ENCODE results near the gene LCLAT1. TPM values are rescaled to one million over a fixed set of nuclear protein-coding genes. Genes with fewer than 3 reads are reported as not detected.

The LCLAT1 gene
- total RNA-seq, 1 donor from 2014 or later: 29.3 TPM

DNA sequence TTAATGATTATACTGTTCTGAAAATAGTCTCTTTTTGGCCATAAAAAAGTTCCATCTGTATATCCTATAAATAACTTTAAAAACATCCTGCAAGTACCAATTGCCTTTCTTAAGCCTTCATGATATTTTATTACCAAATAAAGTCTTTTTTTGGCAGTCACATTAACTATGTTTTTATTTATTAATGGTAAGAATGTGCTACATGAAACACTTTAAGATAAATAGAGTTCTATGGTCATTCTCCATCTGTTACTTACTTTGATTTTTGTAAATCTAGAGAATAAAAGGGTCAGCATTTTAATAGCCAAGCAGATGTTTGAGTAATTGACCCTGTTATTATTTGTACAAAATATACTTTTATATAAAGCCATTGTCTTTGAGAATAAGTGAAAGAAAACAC lies 52.6 kb downstream of the LCLAT1 start:
- DNase-seq (ENCODE audit: low spot score, unreplicated experiment): no peak
- Mint-ChIP-seq H3K4me1 (ENCODE audit: low read depth) (no peaks in the 10 kb centered on the region), H3K36me3 (ENCODE audit: insufficient read depth) (peaks cover 31% of the 10 kb centered on the region), H3K27ac (no peak overlapping the region), H3K27me3 (no peaks in the 10 kb centered on the region), H3K4me3 (ENCODE audit: low read depth) (no peak overlapping the region), H3K9me3 (ENCODE audit: low read depth) (peaks cover 30% of the 10 kb centered on the region)
- TF ChIP-seq, protein P1, sequence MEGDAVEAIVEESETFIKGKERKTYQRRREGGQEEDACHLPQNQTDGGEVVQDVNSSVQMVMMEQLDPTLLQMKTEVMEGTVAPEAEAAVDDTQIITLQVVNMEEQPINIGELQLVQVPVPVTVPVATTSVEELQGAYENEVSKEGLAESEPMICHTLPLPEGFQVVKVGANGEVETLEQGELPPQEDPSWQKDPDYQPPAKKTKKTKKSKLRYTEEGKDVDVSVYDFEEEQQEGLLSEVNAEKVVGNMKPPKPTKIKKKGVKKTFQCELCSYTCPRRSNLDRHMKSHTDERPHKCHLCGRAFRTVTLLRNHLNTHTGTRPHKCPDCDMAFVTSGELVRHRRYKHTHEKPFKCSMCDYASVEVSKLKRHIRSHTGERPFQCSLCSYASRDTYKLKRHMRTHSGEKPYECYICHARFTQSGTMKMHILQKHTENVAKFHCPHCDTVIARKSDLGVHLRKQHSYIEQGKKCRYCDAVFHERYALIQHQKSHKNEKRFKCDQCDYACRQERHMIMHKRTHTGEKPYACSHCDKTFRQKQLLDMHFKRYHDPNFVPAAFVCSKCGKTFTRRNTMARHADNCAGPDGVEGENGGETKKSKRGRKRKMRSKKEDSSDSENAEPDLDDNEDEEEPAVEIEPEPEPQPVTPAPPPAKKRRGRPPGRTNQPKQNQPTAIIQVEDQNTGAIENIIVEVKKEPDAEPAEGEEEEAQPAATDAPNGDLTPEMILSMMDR (IDR thresholded peaks at IDR 0.05; ENCODE audit: unreplicated experiment): no peak

DNA sequence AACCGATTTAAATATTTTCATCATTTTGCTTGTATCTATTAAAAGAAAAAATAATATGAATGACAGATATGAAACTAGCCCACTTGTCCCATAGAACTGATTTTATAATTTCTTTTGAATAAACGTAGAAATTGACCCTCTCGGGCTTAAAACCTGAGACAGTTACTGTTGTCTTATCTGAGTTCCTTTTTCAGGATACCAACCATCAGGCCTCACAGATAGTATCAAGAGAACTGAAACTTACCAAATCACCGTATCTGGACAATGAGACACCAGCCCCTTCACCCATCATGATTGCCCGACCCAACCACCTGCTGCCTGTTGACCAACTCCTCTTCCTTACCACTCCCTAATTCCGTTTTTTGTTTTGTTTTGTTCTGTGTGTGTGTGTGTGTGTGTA lies 53.7 kb downstream of the LCLAT1 start:
- H3K4me1 Mint-ChIP-seq (ENCODE audit: low read depth): peaks cover 3% of the 10 kb centered on the region
- no peaks in the 10 kb centered on the region for H3K27me3 Mint-ChIP-seq
- H3K4me3 Mint-ChIP-seq (ENCODE audit: low read depth): no peak overlapping the region
- no peak overlapping the region for H3K27ac Mint-ChIP-seq
- TF ChIP-seq, protein P1 (IDR thresholded peaks at IDR 0.05; ENCODE audit: unreplicated experiment): no peak
- H3K9me3 Mint-ChIP-seq (ENCODE audit: low read depth): peaks cover 30% of the 10 kb centered on the region
- peaks cover 27% of the 10 kb centered on the region for H3K36me3 Mint-ChIP-seq (ENCODE audit: insufficient read depth)
- no peak for DNase-seq (ENCODE audit: low spot score, unreplicated experiment)

GRCh38 chr2:30502310-30502709 lies 55.3 kb downstream of the LCLAT1 start:
- Mint-ChIP-seq H3K9me3 (ENCODE audit: low read depth) (peaks cover 20% of the 10 kb centered on the region), H3K27me3 (no peaks in the 10 kb centered on the region), H3K4me1 (ENCODE audit: low read depth) (peaks cover 5% of the 10 kb centered on the region), H3K4me3 (ENCODE audit: low read depth) (no peak overlapping the region), H3K27ac (no peak overlapping the region), H3K36me3 (ENCODE audit: insufficient read depth) (peaks cover 22% of the 10 kb centered on the region)
- DNase-seq (ENCODE audit: low spot score, unreplicated experiment): no peak
- TF ChIP-seq, protein P1 (IDR thresholded peaks at IDR 0.05; ENCODE audit: unreplicated experiment): no peak

DNA sequence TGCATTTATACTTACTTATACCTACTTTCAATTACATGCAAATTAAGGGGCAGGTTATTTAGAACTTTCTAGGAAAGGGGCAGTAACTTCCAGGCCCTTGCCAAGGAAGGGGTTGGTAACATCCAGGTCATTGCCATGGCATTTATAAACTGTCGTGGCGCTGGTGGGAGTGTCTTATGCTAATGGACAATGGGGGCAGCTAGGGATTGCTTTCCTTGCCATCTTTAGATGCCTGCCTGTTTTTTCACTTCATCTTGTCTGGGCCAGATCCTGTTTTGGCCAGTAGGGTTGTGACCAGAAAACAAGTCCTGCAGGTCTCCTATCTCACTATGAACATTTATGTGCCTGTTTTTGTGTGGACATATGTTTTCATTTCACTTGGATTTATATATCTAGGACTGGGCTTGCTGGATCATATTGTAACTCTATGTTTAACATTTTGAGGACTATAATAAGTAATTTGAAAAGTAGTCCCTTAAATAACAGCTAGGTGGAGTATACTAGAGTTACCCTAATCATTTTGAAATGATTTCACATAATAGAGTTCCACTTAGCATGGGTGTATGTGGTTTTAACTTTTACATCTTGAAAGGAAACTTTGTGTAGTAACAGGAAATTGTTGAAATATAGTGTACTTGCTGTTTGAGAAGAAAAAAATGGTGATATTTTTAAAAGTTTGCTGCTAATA lies 56.1 kb downstream of the LCLAT1 start:
- Mint-ChIP-seq H3K4me3 (ENCODE audit: low read depth) (no peak overlapping the region), H3K4me1 (ENCODE audit: low read depth) (peaks cover 5% of the 10 kb centered on the region), H3K9me3 (ENCODE audit: low read depth) (peaks cover 22% of the 10 kb centered on the region), H3K36me3 (ENCODE audit: insufficient read depth) (peaks cover 23% of the 10 kb centered on the region), H3K27me3 (no peaks in the 10 kb centered on the region), H3K27ac (no peak overlapping the region)
- TF ChIP-seq, protein P1 (IDR thresholded peaks at IDR 0.05; ENCODE audit: unreplicated experiment): peak; percentile 18
- DNase-seq (ENCODE audit: low spot score, unreplicated experiment): no peak

GRCh38 chr2:30503695-30504052 lies 56.6 kb downstream of the LCLAT1 start:
- TF ChIP-seq, protein P1 (IDR thresholded peaks at IDR 0.05; ENCODE audit: unreplicated experiment): no peak
- no peak for DNase-seq (ENCODE audit: low spot score, unreplicated experiment)
- Mint-ChIP-seq H3K27ac (no peak overlapping the region), H3K27me3 (no peaks in the 10 kb centered on the region), H3K9me3 (ENCODE audit: low read depth) (peaks cover 22% of the 10 kb centered on the region), H3K4me1 (ENCODE audit: low read depth) (peaks cover 5% of the 10 kb centered on the region), H3K36me3 (ENCODE audit: insufficient read depth) (peaks cover 23% of the 10 kb centered on the region), H3K4me3 (ENCODE audit: low read depth) (no peak overlapping the region)

All from progenitor cell of endocrine pancreas (in vitro differentiated cells).